Smooth muscle cell of the brain vasculature (primary cell): Measurements from ENCODE around the gene ISX.
"Not testable (repeated sequence)": the region's sequence is repeated elsewhere in the genome, so short reads cannot be mapped to it uniquely, and the experiment has no call there.

Experiments used
- DNase-seq: peaks from one replicate; pipeline ENCODE4 v3.0.0-alpha.2; 2012; ENCODE audit warnings: low read depth, low spot score

Gene ISX

DNA sequence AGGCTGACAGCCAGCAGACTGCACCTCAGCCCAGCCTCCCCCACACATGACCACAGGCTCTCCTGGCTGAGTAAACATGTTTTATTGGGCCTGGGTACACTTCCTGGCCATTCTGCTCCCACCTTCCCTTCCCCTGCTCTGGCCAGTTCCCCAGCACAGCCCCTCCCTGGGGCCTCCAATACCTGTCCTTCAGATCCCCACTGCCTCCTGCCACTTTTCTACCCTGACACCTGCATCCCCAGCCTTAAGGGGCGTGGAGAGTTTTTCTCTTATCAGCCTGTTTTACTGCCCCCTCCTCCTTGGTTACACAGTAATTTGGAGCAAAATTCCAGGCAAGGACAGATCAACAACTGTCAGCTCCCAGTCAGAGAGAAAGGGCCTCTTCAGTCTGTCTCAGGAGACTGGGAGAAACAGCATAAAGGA, at the start of gene ISX:
ISX (plus strand) TSS at position 363 of the 423 bp plus-strand sequence. CDS start 930 bp downstream, outside the sequence.
- DNase-seq: no peak

DNA sequence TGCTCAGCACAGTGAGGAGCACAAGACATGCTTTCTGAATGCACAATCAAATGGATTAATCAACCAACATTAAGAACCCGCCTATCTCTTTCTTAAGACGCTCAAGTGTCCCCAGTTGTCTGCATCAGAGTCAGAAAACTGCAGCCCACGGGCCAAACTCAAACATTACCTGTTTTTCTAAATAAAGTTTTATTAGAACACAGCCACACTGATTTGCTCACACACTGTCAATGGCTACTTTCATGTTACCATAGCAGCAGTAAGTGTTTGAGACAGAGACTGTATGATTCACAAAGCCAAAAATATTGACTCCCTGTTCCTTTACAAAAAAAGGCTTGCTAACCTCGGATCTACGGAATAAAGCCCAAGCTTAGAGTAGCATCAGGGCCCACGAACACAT, 49.0 kb upstream of the ISX start:
- DNase-seq: no peak

DNA sequence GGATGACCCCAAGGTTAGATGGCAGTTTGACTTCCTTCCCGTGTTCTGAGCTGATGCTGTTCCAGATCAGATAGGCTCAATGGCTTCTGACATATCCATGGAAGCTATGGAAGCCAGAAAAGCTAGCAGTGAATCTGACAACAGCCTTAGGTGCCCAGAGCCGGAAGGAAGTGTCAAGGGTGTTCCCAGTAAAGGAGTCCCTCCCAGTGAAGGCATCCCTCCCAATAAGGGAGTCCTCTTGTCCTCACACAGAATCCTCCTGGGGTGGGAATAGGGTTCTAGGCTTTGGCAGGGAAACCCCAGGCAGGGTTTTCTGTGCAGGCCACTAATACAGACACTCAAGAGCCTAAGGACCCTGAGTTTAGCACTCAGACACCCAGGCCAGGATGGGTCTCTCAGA, 47.0 kb upstream of the ISX start:
- no peak for DNase-seq

DNA sequence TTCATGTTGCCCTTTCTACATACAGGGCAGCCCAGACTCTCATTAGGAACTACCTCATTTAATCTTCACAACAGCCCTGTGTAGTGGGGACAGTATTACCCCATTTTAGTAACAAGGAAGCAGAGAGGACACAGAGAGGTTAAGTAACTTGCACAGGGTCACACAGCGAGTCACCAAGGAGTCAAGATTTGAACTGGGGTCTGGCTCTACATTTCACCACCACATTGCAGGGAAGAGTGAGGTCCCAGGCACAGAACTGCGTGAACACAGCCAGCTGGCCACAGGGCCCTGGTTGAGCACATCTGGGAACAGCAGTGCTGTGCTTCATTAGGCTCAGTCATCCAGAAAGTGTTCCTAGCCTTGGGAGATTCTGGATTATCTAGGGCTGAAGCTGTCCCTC, 45.4 kb upstream of the ISX start:
- DNase-seq: no peak

DNA sequence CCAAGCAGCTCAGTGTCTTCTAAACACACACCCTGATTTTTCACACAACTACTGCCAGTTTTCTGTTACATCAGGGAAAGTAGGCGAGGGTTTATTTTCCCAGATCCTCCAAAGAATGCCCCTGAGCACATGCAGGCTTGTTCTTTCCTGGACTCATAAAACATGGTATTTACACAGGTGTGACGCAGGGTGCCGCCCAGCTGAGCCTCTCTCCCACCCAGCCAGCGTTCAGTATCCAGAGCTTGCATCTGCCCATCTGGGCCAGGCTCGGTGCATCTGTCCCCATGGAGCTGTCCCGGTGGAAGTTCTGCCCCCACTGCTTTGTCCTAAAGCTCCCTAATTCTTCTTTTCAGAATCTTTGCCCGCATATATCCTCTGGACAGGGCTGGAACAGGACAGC, 44.8 kb upstream of the ISX start:
- no peak for DNase-seq

DNA sequence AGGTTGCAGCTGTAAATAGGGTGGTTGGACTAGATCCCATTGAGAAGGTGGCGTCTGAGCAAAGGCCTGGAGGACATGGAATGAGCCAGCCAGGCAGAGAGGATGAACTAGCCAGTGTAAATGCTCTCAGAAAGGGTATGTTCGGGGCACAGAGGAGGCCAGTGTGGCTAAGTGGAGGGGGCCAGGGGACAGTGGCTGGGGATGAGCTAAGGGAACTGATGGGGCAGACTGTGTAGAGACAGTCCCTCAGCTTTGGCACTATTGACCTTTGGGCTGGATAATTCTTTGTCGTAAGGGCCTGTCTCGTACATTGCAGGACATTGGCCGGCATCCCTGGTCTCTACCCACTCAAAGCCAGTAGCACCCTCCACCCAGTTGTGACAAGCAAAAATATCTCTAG, 43.7 kb upstream of the ISX start:
- DNase-seq: no peak

DNA sequence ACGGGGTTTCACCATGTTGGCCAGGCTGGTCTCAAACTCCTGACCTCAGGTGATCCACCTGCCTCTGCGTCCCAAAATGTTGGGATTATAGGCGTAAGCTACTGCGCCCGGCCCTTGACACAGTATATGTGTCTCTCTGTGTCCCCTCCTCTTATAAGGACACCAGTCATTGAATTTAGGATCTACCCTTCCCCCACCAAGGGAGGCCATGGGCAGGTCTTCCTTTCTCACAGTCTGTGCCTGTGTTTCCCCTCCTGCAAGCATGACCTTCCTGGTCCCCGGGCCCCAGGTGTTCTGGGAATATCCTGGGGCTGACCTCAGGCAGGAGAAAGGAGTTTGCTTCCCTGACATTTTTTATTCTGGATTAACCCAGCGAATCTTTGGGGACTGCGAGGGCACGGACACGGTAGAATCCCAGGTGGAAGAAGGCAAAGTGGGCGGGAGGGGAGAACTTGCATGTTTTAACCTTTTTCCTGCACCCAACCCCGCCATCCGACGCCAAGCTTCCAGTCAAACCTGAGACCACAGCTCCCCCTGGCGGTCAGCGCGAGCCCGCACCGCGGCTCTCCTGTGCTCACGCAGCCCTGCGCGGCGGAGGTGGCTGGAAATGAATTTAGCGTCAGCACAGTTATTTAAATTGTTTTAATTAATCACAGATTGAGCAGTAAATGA, 42.1 kb upstream of the ISX start:
- DNase-seq: no peak

DNA sequence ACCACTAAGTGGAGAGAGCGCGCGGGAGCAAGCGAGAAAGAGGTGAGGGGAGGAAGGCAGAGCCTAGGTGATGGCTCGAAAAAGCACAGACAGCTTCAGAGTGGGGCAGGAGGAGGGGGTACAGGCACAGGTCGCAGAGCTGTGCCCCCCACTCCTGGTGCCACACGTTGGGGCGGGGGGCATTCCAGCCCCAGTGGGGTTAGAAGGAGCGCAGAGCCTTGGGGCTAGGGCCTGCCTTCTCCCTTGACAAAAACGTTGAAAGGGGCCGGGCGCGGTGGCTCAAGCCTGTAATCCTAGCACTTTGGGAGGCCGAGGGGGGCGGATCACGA, 41.6 kb upstream of the ISX start:
- no peak for DNase-seq

DNA sequence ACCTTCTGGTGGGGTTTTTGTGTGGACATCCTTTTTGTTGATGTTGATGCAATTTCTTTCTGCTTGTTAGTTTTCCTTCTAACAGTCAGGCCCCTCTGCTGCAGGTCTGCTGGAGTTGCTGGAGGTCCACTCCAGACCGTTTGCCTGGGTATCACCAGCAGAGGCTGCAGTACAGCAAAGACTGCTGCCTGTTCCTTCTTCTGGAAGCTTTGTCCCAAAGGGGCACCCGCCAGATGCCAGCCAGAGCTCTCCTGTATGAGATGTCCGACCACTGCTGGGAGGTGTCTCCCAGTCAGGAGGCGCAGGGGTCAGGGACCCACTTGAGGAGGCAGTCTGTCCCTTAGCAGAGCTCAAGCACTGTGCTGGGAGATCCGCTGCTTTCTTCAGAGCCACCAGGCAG, 35.8 kb upstream of the ISX start:
- not testable (repeated sequence) for DNase-seq

DNA sequence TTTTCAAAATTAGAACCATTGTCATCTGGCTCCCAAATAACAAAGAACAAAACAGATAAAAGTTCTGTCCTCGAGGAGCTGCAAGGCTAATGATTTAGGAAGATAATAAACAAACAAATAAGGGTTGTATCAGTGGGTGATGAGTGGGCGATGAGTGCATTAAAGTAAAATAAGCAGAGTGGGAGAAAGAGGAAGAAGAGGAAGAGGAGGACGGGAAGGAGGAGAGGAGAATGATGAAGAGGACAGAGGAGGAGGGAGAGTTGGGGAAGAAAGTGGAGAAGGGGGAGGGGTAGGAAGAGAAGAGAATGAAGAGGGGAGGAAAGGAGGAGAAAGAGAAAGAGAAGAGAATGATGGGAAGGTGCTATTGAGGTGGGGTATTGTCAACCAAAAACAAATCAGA, 33.4 kb upstream of the ISX start:
- DNase-seq: no peak

DNA sequence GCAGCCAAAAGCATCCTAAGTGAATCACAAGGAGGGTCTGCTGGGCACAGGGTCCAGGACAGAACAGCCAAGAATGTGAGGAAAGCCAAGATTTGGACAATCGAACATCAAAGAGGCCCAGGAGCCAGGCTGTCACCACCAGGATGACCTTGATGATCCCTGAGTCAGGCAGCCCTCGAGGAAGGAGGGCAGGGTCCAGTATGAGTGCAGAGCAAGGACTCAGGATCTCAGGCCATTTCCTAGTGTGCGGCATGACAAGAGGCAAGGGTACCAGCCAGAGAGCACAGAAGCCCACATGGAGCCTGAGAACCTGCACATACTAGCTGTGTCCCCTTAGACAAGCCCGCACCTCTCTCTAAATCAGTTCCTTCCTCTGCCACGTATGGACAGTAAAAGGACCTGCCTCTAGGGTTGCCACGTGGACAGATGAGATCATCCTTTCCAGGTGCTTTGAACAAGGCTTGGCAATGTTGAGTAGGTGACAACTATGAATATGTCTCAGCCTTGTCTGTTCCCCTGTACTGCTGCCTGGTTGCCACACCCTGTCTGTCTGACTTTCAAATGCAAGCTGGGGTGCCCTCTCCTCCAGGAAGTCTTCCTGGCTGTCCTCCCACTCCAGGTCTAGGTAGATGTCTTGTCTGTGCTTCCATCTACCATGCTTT, 32.2 kb upstream of the ISX start:
- DNase-seq: no peak

DNA sequence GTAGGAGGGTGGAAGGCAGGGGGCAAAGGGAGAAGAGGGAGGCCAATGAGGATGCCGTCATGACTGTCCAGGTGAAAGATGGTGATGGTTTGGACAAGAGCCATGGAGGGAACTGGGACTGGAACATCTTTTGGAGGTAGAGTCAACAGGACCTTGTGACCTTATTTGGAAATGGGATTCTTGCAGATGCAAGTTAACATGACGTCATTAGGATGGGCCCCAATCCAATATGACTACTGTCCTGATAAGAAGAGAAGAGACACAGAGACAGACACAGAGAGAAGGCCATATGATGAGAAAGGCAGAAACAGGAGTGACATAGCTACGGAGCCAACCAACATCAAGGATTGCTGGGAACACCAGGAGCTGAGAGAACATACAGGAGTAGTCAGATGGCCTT, 31.0 kb upstream of the ISX start:
- DNase-seq: no peak

DNA sequence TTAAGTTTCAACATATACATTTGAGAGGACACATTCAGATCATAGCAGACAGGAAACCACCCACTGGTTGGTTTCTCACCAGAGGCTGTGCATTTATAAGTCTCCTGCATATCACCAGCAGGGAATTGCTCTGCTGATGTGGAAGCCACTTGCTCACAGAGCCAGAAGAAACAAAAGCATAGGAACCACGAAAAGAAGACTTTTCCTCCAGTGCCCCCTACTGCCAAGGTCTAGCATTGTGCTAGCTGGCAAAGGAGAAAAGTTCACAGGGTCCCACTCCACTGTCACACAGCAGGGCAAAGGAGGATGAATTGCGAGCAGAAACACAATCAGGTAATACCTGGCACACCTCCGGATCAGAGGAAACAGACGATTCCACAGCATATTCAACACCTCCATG, 28.9 kb upstream of the ISX start:
- no peak for DNase-seq

DNA sequence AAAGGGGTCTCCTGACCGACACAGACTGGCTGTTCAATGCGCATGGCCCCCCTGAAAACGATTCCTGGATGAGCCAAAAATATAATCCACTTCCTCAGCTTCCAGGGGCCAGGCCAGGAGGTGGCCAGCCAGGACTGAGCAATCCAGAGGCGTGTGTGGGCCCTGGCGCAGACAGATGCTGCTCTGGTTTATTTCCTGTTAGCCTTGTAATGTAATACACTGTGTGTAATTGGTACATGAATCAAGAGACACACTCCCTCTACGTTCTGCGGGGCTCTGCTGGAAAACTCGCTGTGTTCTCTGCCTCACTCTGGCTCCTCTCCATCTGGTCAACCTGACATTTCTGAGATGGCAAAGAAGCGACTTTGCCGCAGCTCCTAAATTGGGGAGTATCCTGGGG, 26.3 kb upstream of the ISX start:
- DNase-seq: no peak

DNA sequence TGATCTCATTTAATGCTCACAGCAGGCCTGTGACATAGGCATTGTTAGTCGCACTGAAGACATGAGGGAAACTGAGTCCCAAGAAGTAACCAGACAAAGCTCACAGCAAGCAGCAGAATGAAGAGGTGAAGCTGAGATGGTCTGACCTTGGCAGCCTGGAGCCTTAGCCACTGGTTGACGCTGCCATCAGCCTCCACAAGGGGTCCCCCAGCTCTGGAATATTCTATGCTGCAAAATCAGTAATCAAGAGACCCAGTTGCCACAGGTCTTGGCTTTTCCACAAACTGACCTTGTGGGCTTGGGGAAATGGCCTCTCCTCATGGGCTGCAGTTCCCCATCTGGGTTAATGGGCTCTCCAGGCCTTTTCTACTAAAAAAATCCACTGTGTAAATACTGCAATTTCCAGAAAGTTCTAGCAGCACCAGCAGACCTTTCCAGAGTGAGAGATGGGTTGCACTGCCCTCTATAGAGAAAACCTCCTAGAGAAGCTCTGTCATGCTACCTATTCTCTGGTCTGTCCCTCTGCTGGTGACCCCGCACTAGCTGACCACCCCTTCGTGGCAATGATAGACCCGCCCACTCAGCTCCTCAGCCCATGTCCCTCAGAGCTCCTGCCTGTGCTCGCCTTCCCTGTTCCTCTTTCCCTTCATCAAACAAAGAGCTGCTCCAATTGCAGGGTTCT, 22.6 kb upstream of the ISX start:
- DNase-seq: no peak

DNA sequence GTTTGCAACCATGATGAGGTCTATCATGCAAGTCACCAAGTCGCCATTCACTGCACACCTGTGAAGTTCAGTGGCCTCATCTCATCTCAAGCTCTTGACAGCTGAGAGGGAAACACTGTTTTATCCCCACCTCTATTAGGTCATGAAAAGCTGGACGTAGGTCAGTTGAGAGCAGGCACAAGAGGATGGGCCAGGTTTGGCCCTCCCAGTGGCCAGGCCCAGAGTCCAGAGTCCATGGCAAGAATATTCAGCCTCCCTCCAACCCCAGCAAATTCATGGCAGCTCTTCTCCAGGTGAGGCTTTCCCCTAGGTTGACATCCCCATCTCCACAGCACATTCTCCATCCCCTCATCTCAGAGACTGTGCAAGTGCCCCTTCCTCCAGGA, 22.0 kb upstream of the ISX start:
- DNase-seq: no peak

DNA sequence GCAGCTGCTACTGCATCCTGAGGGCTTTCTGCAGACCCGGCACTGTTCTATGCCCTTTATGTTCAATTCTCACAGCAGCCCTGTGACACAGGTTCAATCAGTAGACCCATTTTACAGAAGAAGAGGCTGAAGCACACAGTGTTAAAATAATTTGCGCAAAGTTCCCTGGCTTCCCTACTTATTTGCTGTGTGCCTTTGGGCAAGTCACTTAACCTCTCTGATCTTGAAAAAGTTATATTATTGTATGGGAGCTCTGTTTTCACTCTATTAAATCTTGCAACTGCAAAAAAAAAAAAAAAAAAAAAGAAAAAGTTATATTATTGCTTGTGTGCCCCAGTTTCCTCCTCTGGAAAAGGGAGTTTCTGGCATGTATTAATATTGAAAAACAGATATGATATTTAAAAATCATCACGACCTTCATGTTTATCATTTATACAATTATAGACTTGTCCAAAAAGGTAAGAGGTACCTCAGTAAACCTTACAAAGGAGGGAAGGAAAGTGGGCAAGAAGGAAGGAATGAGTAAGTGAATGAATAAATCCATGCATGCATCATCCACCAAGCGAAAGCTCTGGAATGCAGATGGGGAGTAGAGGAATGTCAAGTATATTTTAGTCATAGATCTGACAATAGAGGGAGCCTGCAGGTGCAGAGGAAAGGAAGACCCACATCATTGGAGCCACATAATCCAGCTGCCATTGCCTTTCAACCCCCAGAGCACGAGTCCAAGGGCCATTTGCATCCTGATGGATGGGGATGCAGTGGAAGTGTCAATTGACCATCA, 21.2 kb upstream of the ISX start:
- DNase-seq: no peak

DNA sequence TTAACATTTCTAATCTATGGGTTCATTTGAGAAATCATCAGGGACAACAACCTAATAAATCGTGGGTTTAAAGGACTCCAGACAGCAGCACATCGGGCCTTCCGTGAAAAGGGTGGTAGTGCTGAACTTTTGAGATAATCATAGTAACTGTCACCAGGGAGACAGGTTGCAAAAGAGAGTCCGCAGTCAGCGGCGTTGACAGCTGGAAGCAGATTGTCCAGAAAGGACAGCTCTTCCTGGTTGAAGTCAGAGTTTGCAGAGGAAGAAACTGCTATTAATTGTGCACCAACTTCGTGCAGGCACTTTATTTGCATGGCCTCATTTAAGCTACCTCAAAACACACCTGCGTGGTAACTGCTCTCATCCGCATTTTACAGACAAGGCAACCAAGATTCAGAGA, 20.5 kb upstream of the ISX start:
- DNase-seq: no peak

DNA sequence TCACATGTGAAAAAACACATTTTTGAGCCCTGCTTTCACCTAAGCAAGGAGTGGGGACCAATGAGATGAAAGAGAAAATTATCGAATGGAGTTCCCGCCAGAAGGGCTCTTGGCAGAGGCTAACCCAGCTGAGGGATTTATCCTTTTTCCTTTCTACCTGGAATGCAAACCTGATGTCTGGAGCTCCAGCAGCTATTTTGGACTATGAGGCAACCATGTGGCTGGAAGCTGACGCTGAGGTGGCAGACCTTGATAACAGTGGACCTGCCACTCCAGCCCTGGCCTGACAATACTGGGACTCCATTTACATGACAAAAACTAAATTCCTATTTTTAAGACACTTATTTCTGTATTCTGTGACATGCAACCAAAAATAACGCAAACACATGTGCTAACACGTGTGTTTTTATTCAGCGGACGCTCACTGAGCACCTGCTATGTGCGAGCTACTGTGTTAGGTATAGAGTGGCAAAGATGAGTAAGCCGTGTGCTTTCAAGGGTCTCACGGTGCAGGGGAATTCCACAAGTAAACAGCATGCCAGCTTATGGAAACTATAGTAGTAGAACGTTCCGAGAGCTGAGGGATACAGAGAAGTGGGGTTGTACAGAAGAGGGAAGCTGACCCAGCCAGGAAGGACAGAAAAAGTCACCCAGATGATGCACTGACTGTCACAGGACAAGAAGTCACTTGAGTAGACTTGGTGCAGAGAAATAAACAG, 19.1 kb upstream of the ISX start:
- DNase-seq: no peak

DNA sequence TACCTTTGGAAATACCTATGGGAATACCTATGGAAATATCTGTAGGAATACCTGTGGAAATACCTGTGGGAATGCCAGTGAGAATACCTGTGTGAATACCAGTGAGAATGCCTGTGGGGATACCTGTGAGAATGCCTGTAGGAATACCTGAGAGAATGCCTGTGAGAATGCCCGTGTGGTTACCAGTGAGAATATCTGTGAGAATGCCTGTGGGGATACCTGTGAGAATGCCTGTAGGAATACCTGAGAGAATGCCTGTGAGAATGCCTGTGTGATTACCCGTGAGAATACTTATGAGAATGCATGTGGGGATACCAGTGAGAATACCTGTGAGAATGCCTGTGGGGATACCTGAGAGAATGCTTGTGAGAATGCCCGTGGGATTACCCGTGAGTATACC, 15.9 kb upstream of the ISX start:
- not testable (repeated sequence) for DNase-seq

DNA sequence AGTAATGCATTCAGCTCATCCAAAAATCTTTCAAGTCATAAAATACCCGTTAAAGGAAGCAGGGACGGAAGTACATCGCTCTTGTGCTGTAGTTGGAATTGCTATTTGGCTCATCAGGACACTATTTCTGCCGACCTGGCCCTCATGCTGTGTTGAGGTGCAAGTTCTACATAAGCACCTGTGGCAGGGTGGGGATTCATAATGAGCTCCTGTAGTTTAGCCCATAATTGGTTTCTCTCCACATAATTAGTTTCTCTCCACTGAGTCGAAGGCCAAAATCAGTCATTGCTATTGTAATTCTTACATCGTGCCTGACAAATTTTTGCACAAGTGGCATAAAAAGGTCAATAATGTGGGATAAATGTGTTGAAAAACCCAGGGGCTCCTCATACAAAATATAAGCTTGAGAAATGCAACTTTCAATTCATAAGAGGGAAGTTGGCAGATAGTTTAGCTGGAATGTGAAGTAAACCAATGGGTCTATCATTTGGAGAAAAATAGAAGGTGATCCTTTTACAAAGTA, 14.9 kb upstream of the ISX start:
- DNase-seq: no peak

DNA sequence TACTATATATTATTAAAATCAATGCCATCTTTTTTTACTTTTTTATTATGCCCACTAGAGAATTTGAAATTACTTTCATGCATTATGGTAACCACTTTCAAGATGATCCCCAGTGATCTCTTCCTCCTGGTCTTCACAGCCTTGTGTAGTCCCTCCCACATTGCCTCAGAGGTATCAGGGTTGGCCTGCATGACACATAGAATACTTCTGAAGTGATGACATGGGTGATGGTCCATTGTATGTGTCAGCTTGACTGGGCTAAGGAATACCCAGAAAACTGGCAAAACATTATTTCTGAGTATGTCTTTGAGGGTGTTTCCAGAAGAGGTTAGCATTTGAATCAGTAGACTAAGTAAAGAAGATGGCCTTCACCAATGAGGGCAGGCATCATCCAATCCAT, 14.2 kb upstream of the ISX start:
- no peak for DNase-seq
